Measurements from ENCODE around the gene BMERB1.

BMERB1 gene

GRCh38 chr16:15617901-15618300, 183.5 kb downstream of the BMERB1 start:
- no peak for DNase-seq

GRCh38 chr16:15618392-15618791, 184.0 kb downstream of the BMERB1 start:
- DNase-seq = no peak

- no peak for DNase-seq
These were observed 186.3 kb downstream of the BMERB1 start for GRCh38 chr16:15620611-15621195.

- no peak for DNase-seq
These were observed 187.1 kb downstream of the BMERB1 start for GRCh38 chr16:15621456-15621855.

GRCh38 chr16:15621889-15622288, 187.5 kb downstream of the BMERB1 start:
- DNase-seq = no peak

- no peak for DNase-seq
These were observed 197.5 kb downstream of the BMERB1 start for GRCh38 chr16:15631730-15632409.

- no peak for DNase-seq
These were observed 201.5 kb downstream of the BMERB1 start for GRCh38 chr16:15635926-15636325.

GRCh38 chr16:15636392-15636873, 202.0 kb downstream of the BMERB1 start:
- no peak for DNase-seq

Measured in NCI-H1417 treated with DMSO at 0.1 percent for 48 hours (cell line).